NCI-H524 treated with DMSO at 0.1 percent for 48 hours (cell line): Measurements from ENCODE around the gene MYH8.

Source experiments
- DNase-seq: peaks from one replicate; lab custom pipeline; 2025; lab: John Stamatoyannopoulos, UW

Gene MYH8

GRCh38 chr17:10421900-10422542 lies at the start of gene MYH8:
Gene MYH8 (minus strand): TSS chr17:10421950. CDS start chr17:10420227, 1,723 bp downstream.
- no peak for DNase-seq

- no peak for DNase-seq
Measured at GRCh38 chr17:10469459-10469858, 47.7 kb upstream of the MYH8 start, which contains the start of gene MYH4. Gene MYH4 (minus strand): TSS chr17:10469559. CDS start chr17:10466745, 2,814 bp downstream.

GRCh38 chr17:10463402-10463801 lies 41.7 kb upstream of the MYH8 start:
- DNase-seq: no peak

DNA sequence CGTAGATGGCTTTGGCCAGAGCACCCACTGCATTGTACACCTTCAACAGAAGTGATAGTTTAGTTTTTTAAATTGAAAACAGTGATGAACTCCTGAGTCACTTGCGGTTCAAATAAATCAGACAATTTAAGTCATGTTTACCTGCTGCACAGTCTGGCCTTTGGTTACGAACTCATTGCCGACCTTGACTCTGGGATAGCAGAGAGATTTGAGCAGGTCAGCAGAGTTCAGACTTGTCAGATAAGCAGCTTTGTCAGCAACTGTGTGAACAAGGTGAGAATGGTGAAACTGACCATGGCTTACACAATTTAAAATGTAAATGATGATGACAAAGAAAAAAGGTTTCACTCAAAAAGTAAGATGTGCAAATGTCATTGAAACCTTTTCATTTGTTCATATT lies 38.3 kb upstream of the MYH8 start:
- no peak for DNase-seq

DNA sequence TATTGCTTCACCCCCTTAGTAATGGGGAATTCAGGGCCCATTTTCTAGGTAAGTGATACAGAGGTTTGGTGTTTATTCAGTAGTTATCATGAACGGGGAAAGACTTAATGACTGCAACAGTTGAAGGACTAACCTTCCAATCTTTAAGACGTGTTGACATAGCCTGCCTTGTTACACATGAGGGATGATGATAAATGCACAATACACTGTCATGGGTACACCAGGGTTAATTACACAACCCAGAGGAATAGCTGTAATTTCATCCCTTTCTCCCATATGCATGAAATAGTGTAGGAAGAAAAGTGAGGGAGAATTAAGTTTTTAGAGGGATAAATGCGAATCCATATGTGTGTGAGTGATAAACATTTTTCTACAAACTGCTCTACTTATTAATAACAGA lies 37.0 kb upstream of the MYH8 start:
- no peak for DNase-seq

GRCh38 chr17:10457952-10458351 lies 36.2 kb upstream of the MYH8 start:
- DNase-seq: no peak

DNA sequence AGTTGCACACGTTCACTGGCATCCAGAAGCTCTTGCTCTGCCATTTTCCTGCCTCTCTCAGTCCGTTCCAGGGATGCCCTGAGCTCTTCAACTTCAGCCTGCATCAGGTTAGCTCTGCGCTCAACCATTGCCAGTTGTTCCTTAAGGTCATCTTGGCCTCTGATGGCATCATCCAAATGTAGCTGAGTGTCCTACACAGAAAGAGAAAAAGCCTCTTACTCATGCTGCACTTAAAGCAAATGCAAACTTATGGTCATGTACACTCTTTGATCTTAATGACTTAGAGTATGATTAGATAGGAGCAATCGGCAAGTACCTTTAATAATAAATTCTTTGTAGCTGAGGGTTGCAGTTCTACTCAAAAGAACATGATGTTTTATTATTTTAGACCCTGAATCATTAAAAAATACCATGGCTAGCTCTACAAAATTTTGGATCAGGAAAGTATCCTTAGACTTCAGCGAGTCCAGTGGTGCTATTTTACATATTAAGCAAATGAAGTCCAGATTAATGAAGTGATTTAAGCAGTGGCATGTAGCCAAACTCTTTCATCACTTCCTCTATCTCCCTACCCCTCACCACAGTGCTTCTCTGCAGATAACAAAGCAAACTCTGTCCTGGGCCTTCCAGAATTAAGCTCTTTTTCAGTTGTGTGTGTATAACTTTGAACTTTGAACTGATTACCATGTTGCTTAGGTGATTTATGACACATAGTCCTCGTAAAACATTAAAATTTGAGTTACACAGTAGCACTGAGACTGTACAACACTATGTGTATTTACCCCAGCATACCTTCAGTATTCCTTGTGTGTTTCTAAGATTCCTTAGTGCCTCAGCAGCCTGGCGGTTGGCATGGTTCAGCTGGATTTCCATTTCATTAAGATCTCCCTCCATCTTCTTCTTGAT lies 25.5 kb upstream of the MYH8 start:
- no peak for DNase-seq

DNA sequence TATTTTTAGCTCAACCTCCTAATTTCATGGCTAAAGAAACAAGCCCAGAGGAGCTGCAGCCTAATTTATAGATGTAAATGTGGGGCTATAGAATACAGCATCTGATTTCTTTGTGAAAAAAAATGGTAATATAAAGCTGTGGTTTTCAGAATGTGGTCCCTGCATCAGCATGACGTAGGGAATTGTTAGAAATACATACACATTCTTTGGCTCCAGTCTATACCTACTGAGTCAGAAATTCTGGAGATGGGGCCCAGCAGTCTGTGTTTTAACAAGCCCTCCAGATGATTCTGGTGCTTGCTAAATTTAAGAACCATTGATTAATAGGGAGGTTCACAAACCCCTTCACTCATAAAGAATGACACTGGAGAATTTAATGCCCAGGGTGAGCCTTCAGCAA lies 18.1 kb upstream of the MYH8 start:
- DNase-seq: no peak

DNA sequence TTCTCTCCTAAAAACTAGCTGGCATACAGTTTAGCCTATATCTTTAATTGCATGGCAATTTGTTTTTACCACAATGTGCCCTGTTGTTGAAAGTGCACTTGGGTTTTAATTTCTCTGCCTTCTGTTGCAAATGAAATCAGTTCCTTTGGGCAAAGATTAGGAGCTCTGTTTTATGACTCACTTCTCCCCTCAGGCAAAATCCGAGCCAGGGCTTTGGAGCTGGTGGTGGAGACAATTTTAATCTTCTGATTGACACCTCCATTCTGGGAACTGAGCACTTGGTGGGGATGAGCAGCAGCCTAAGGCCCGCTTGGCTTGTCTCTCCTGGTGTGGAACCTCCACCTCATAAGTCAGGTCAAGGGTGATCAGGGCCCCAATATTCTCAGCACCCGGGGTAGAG lies 13.3 kb upstream of the MYH8 start:
- no peak for DNase-seq

DNA sequence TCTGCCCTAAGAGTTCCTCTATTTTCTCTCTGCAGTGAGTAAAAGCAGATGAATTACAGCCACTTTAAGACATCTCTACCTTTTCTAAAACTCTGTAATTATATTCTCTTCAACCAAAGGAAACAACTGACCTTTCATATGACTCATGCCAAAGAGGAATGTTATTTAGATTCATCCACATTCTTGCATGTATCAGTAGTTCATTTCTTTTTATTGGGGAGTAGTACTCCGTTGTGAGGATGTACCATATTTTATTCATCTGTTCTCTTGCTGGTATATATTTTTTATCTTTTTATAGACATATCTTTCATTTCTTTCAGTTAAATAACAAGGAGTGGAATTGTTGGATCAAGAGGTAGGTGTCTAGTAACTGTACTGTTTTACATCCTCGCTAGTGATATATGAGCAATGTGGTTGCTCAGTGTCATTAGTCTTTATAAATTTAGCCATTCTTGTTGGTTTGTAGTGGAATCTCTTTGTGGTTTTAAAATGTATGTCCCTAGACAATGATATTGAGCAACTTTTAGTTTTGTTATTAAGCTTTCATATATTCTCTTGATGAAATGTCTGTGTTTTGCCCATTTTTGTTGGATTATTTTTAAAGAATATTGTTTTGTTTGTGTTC lies 7.8 kb upstream of the MYH8 start:
- DNase-seq: no peak

DNA sequence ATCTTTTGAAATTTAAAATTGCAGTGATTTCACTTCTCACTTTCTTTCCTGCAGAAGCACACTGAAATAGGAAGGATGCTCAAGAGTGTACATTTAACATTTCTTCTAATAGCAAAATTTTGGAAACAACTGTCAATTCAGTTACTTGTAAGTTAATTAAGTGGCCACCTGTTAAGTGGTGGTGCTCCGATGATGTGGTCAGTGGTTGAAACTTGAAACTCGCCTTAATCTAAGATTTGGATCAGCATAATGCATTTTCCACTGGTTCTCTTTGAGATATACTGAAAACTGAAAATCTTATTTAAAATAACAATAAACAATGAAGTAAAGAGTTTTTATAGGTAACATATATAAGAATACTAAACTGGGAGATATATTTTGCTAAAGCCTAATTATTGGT lies 7.0 kb upstream of the MYH8 start:
- DNase-seq: peak; percentile 29

GRCh38 chr17:10421211-10421610 lies 539 bp downstream of the MYH8 start:
- DNase-seq: no peak

DNA sequence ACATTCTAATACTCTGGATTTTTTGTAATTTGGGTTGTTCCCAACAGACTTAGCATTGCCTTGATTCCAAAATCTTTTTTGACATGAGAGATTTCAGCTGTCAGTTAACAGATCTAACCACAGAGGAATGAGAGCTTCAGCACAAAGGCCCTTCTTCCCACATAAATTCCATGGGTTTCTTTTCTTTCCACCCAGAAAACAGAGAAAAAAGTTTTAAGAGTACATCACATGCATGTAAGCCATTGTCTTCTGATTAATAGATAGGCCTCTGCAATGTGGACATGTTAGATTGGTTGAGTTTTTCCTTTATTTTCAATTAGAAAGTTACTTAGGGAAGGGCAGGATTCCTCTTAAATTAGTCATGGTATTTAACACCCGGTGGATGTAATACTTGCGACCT lies 939 bp downstream of the MYH8 start:
- no peak for DNase-seq

DNA sequence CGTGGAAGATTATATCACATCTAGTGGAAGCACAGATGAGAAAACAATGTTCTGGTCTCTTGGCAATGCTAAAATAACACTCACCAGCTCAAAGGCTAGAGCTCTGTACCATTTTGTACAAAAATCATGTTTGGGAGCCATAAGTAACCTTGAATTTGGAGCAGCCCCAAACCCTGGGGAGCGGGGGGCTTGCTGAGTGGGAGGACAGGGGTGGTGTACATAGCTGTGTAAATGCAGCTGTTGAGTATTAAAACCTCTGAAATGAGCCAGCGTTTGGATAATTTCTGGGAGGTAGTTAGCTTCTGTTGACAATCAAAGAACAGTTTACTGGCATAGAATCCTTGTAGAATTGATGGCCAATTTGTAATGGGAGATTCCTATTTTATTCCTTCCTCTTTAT lies 4.3 kb downstream of the MYH8 start:
- DNase-seq: no peak

DNA sequence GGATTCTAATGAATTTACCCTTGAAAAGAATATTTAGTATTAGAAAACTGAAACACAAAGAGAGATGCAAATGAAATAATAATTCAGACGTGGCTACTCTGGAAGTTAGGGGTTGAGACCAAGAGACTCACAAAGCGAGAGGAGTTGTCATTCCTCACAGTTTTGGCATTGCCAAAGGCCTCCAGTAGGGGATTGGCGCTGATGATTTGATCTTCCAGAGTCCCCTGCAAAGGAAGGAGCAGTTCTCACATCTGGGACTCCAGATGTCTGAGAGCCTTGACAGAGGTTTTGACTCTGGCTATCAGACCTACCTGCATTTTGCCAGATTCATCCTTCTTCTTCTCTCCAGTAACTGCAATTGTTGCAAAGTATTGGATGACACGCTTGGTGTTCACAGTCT lies 6.6 kb downstream of the MYH8 start:
- no peak for DNase-seq

DNA sequence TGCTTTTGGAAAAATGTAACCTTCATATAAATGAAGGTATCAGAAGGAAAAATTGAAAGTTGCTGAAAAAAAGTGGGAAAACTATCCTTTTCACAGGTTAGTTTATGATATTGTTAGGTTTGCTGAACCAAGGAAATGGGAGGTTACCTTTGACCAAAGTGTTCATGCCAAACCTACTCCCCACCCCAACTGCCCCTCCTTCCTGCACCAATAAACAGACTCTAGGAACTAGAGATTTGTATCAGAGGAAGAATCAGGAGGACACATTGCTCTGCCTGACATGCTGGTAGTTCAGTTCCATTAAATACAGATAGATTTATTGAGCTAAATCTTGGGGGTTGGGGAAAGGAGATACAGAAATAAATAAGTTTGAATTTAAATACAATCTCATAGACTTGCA lies 18.2 kb downstream of the MYH8 start:
- no peak for DNase-seq

- DNase-seq: no peak
Measured at GRCh38 chr17:10398352-10398751, 23.4 kb downstream of the MYH8 start.

GRCh38 chr17:10396524-10397163 lies 25.1 kb downstream of the MYH8 start:
- no peak for DNase-seq

DNA sequence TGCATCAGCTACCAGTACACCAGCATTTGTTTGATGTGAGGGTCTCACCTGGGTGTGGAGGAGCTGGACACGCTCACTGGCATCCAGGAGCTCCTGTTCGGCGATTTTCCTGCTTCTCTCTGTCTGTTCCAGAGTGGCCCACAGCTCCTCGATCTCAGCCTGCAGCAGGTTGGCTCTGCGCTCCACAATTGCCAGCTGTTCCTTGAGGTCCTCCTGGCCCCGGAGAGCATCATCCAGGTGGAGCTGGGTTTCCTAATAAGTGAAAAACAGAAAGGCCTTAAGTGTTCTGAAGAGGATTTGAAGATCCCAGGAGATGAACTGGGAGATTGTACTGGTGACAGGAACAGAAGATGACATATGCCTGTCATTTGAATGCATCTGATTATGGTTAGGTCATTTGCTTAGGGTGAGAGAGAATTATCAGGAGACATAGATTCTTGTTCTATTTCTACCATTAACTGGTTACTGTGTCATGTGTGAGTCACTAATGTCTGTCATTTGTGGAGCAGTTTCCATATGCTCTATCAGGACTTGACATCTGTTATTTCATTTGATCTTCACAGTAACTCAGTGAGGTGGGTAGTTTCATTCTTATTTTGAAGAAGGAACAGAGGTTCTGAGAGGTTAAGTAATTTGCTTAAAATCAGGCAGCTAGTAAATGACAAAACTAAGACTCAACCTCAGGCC lies 27.4 kb downstream of the MYH8 start:
- peak; percentile 88 for DNase-seq

- DNase-seq: no peak
Measured at GRCh38 chr17:10392880-10393279, 28.9 kb downstream of the MYH8 start.

DNA sequence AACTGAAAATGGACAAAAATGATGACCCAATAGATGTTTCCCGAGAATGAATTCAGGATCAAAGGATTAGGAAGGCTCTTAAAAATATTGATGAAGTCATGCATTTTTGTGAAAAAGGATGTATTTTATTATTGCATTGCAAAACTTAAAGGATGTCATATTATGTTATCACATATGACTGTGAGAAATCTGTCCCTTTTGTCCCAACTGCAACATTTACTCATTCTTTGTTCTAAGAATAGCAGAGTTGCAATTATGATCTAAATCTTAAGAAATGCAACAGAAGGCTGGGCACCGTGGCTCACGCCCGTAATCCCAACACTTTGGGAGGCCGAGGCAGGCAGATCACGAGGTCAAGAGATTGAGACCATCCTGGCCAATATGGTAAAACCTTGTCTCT lies 35.9 kb downstream of the MYH8 start:
- no peak for DNase-seq

GRCh38 chr17:10384175-10384574 lies 37.6 kb downstream of the MYH8 start:
- peak; percentile 94 for DNase-seq
